Measurements from ENCODE around the gene XRCC6. TPM values are rescaled to one million over a fixed set of nuclear protein-coding genes. Genes with fewer than 3 reads are reported as not detected.

The XRCC6 gene
- total RNA-seq, 1 experiment from 2014 or later = 588 TPM

- no peaks in the 10 kb centered on the region for H3K27me3 ChIP-seq (ENCODE audit: insufficient read depth, low read length)
- TF ChIP-seq SIN3A (IDR thresholded peaks at IDR 0.05; ENCODE audit: low read depth) = no peak
- no peak for TF ChIP-seq POLR2AphosphoS5 (IDR thresholded peaks at IDR 0.05; ENCODE audit: low read depth, low read length)
- no peak for TF ChIP-seq RAD21 (IDR thresholded peaks at IDR 0.05; ENCODE audit: low read depth)
- TF ChIP-seq CEBPB (IDR thresholded peaks at IDR 0.05; ENCODE audit: low read depth) = no peak
- no peak for TF ChIP-seq SP1 (IDR thresholded peaks at IDR 0.05; ENCODE audit: low read depth)
- TF ChIP-seq EGR1 (IDR thresholded peaks at IDR 0.05; ENCODE audit: low read depth) = no peak
- TF ChIP-seq, protein P1, sequence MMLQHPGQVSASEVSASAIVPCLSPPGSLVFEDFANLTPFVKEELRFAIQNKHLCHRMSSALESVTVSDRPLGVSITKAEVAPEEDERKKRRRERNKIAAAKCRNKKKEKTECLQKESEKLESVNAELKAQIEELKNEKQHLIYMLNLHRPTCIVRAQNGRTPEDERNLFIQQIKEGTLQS (IDR thresholded peaks at IDR 0.05) = no peak
- TF ChIP-seq ELF1 (IDR thresholded peaks at IDR 0.05; ENCODE audit: borderline replicate concordance, low read depth) = no peak
- TF ChIP-seq, protein P2, sequence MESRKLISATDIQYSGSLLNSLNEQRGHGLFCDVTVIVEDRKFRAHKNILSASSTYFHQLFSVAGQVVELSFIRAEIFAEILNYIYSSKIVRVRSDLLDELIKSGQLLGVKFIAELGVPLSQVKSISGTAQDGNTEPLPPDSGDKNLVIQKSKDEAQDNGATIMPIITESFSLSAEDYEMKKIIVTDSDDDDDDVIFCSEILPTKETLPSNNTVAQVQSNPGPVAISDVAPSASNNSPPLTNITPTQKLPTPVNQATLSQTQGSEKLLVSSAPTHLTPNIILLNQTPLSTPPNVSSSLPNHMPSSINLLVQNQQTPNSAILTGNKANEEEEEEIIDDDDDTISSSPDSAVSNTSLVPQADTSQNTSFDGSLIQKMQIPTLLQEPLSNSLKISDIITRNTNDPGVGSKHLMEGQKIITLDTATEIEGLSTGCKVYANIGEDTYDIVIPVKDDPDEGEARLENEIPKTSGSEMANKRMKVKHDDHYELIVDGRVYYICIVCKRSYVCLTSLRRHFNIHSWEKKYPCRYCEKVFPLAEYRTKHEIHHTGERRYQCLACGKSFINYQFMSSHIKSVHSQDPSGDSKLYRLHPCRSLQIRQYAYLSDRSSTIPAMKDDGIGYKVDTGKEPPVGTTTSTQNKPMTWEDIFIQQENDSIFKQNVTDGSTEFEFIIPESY (IDR thresholded peaks at IDR 0.05; ENCODE audit: extremely low read depth, insufficient replicate concordance, low read length) = no peak
- TF ChIP-seq SRF (IDR thresholded peaks at IDR 0.05; ENCODE audit: low read depth) = no peak
- no peak for TF ChIP-seq EZH2 (IDR thresholded peaks at IDR 0.05)
- TF ChIP-seq MAX (IDR thresholded peaks at IDR 0.05) = no peak
- TF ChIP-seq CBX3 (IDR thresholded peaks at IDR 0.05; ENCODE audit: low read depth) = no peak
- no peak for TF ChIP-seq ZNF274 (IDR thresholded peaks at IDR 0.05; ENCODE audit: low read depth, low read length)
- TF ChIP-seq TCF7L2 (IDR thresholded peaks at IDR 0.05; ENCODE audit: borderline replicate concordance, extremely low read depth, insufficient read depth, insufficient read length) = no peak
- TF ChIP-seq POLR2A (IDR thresholded peaks at IDR 0.05; ENCODE audit: borderline replicate concordance, extremely low read depth, insufficient read depth, insufficient read length) = no peak
- no peak for TF ChIP-seq YY1 (IDR thresholded peaks at IDR 0.05; ENCODE audit: extremely low read depth, insufficient replicate concordance, low read depth, low read length)
- TF ChIP-seq, protein P3, sequence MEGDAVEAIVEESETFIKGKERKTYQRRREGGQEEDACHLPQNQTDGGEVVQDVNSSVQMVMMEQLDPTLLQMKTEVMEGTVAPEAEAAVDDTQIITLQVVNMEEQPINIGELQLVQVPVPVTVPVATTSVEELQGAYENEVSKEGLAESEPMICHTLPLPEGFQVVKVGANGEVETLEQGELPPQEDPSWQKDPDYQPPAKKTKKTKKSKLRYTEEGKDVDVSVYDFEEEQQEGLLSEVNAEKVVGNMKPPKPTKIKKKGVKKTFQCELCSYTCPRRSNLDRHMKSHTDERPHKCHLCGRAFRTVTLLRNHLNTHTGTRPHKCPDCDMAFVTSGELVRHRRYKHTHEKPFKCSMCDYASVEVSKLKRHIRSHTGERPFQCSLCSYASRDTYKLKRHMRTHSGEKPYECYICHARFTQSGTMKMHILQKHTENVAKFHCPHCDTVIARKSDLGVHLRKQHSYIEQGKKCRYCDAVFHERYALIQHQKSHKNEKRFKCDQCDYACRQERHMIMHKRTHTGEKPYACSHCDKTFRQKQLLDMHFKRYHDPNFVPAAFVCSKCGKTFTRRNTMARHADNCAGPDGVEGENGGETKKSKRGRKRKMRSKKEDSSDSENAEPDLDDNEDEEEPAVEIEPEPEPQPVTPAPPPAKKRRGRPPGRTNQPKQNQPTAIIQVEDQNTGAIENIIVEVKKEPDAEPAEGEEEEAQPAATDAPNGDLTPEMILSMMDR (IDR thresholded peaks at IDR 0.05 in 2 of 3, conservative IDR thresholded peaks at IDR 0.05 in 1 of 3; ENCODE audit: borderline replicate concordance in 1 of 3, insufficient read depth in 1 of 3, low read depth in 2 of 3, low read length in 2 of 3) = no peak
- ChIA-PET POLR2A (no interaction called here), RAD21 (ENCODE audit: low non-redundant PET in 1 of 2, low total read pairs in 2 of 2, uncharacterized antibody in 2 of 2, unreplicated experiment in 2 of 2) (no interaction called here), CTCF (interaction anchor here (1.9 kb wide), 1 partner anchor 9 kb away, joined by 8 read pairs; no protein-coding TSS in a partner anchor)
- H3K4me2 ChIP-seq (ENCODE audit: low read length) = no peak overlapping the region
- BruUV-seq (replicated peaks) = no TSS peak
- H3K9ac ChIP-seq (ENCODE audit: low read length) = no peak overlapping the region
- DNase-seq (ENCODE audit: low read depth, low spot score) (no peak), ATAC-seq (no peak)
- H4K20me1 ChIP-seq (ENCODE audit: insufficient read depth) = peaks cover 8% of the 10 kb centered on the region
- H3K4me3 ChIP-seq (replicated peaks in 1 of 2; ENCODE audit: low read depth in 1 of 2, low read length in 2 of 2) = no peak overlapping the region
- no peaks in the 10 kb centered on the region for H3K9me3 ChIP-seq (ENCODE audit: control insufficient read depth in 1 of 2, insufficient read depth in 1 of 2, low read depth in 1 of 2, low read length in 2 of 2)
- peaks cover 57% of the 10 kb centered on the region for H3K79me2 ChIP-seq (ENCODE audit: insufficient read depth, low read length)
- no peak overlapping the region for H3K27ac ChIP-seq (ENCODE audit: low read depth, low read length)
- H3K4me1 ChIP-seq (ENCODE audit: control insufficient read depth in 1 of 2, insufficient read depth in 2 of 2, low read length in 2 of 2) = no peaks in the 10 kb centered on the region
- intact Hi-C loops (cut with micrococcal nuclease) = no loop called here
- H3K9me2 ChIP-seq (ENCODE audit: insufficient read depth) = no peaks in the 10 kb centered on the region
- H2AFZ ChIP-seq (ENCODE audit: low read depth, low read length, poor library complexity, severe bottlenecking) = no peak overlapping the region
- H3K36me3 ChIP-seq (ENCODE audit: control insufficient read depth in 1 of 2, insufficient read depth in 2 of 2, low read length in 2 of 2) = peaks cover 70 to 83% of the 10 kb centered on the region in 2 experiments
Measured at GRCh38 chr22:41657709-41658108, 36.6 kb downstream of the XRCC6 start.
